Trophoblast cell (in vitro differentiated cells and primary cell): ENCODE measurements around the gene SELL.

Experiments used
- DNase-seq, 2 donors: peaks; one replicate each; pipeline ENCODE4 v3.0.0-alpha.2; 2016
- H2AFZ ChIP-seq: 2 replicates; pipeline ENCODE4 v1.6.1; 2013; ENCODE audit warnings: low read length, moderate library complexity, mild to moderate bottlenecking; ENCODE audit not compliant: insufficient read depth, poor library complexity
- H2AK5ac ChIP-seq: 2 replicates; pipeline ENCODE4 v1.6.1; 2013; ENCODE audit warnings: mild to moderate bottlenecking, low read length
- H2BK120ac ChIP-seq: 2 replicates; pipeline ENCODE4 v1.6.1; 2013; ENCODE audit warnings: low read length, mild to moderate bottlenecking, moderate library complexity; ENCODE audit not compliant: insufficient read depth, poor library complexity
- H2BK12ac ChIP-seq: 2 replicates; pipeline ENCODE4 v1.6.1; 2013; ENCODE audit warnings: mild to moderate bottlenecking, low read length, moderate library complexity
- H2BK5ac ChIP-seq: 2 replicates; pipeline ENCODE4 v1.6.1; 2013; ENCODE audit warnings: low read length, low read depth, moderate library complexity, mild to moderate bottlenecking; ENCODE audit not compliant: poor library complexity
- H3K14ac ChIP-seq: 2 replicates; pipeline ENCODE4 v1.6.1; 2013; ENCODE audit warnings: mild to moderate bottlenecking, low read length
- H3K18ac ChIP-seq: 2 replicates; pipeline ENCODE4 v1.6.1; 2013; ENCODE audit warnings: mild to moderate bottlenecking, low read length
- H3K23ac ChIP-seq: 2 replicates; pipeline ENCODE4 v1.6.1; 2013; ENCODE audit warnings: low read length
- H3K27ac ChIP-seq: 2 replicates; pipeline ENCODE4 v1.5.1; 2013; ENCODE audit warnings: low read depth, mild to moderate bottlenecking, inconsistent platforms, low read length, moderate library complexity
- H3K27me3 ChIP-seq: 2 replicates; pipeline ENCODE4 v1.6.1; 2013; ENCODE audit warnings: inconsistent platforms, mild to moderate bottlenecking, low read length, moderate library complexity; ENCODE audit not compliant: insufficient read depth
- H3K36me3 ChIP-seq, 2 experiments: 1 replicate in 1 of 2; 2 replicates in 1 of 2; pipeline ENCODE4 v1.6.1; 2013; ENCODE audit warnings: low read length in 2 of 2, mild to moderate bottlenecking in 2 of 2, moderate library complexity in 1 of 2; ENCODE audit not compliant: insufficient read depth in 2 of 2, control insufficient read depth in 1 of 2
- H3K4ac ChIP-seq: 2 replicates; pipeline ENCODE4 v1.6.1; 2013; ENCODE audit warnings: low read depth, mild to moderate bottlenecking, low read length, moderate library complexity
- H3K4me1 ChIP-seq, 2 experiments: 1 replicate in 1 of 2; 2 replicates in 1 of 2; pipeline ENCODE4 v1.6.1; 2013; ENCODE audit warnings: low read length in 2 of 2, mild to moderate bottlenecking in 2 of 2, moderate library complexity in 1 of 2; ENCODE audit not compliant: insufficient read depth in 2 of 2, control insufficient read depth in 1 of 2
- H3K4me2 ChIP-seq: 2 replicates; pipeline ENCODE4 v1.6.1; 2013; ENCODE audit warnings: inconsistent platforms, mild to moderate bottlenecking, low read length, moderate library complexity
- H3K4me3 ChIP-seq: 2 replicates; pipeline ENCODE4 v1.5.1; 2013; ENCODE audit warnings: mild to moderate bottlenecking, low read depth, low read length, inconsistent platforms
- H3K79me1 ChIP-seq: one replicate; pipeline ENCODE4 v1.6.1; 2013; ENCODE audit warnings: low read length
- H3K79me2 ChIP-seq: 2 replicates; pipeline ENCODE4 v1.6.1; 2013; ENCODE audit warnings: low read length, mild to moderate bottlenecking; ENCODE audit not compliant: control insufficient read depth, insufficient read depth, poor library complexity
- H3K9ac ChIP-seq: 2 replicates; pipeline ENCODE4 v1.6.1; 2013; ENCODE audit warnings: mild to moderate bottlenecking, low read length
- H3K9me3 ChIP-seq: 2 replicates; pipeline ENCODE4 v1.6.1; 2013; ENCODE audit warnings: low read depth, mild to moderate bottlenecking, control low read depth, inconsistent platforms, low read length; ENCODE audit not compliant: insufficient read depth
- H4K12ac ChIP-seq: 2 replicates; pipeline ENCODE4 v1.6.1; 2013; ENCODE audit warnings: low read depth, mild to moderate bottlenecking, low read length, moderate library complexity
- H4K8ac ChIP-seq: 2 replicates; pipeline ENCODE4 v1.6.1; 2013; ENCODE audit warnings: low read depth, mild to moderate bottlenecking, low read length, moderate library complexity
- H4K91ac ChIP-seq: one replicate; pipeline ENCODE4 v1.6.1; 2013; ENCODE audit warnings: low read depth, mild to moderate bottlenecking, low read length, moderate library complexity
- WGBS: extraction: QIAGEN DNeasy Blood & Tissue Kit; methylation state at CpG from one replicate; pipeline ENCODE4 v1.1.7; 2013; ENCODE audit warnings: missing lambda C conversion rate; ENCODE audit not compliant: insufficient read length, insufficient coverage; ENCODE audit errors: extremely low coverage; 5-methylcytosine and 5-hydroxymethylcytosine counted together

Gene SELL

DNA sequence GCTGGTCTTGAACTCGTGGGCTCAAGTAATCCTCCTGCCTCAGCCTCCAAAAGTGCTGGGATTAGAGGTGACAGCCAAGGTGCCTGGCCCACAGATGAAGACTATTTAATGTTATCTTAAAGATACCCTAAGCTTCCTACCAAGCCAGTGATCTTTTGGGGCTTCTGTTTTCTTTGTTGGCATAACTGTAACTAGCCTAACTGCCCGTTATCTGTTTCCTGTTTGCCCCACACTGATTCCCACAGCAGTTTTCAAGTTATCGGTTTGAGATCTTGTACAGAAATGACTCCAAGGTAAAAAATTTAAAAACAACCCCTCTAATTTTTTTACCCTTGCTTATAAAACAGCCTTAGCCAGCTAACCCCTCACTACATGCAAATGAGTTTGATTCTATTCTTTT, 12.4 kb downstream of the SELL start:
- no peak overlapping the region for H2AK5ac ChIP-seq
- no peak overlapping the region for H2BK12ac ChIP-seq
- DNase-seq = no peak
- H3K27me3 ChIP-seq = no peaks in the 10 kb centered on the region
- H3K4me1 ChIP-seq = no peaks in the 10 kb centered on the region
- no peak overlapping the region for H3K4me2 ChIP-seq
- H4K12ac ChIP-seq = no peak overlapping the region
- no peak overlapping the region for H3K23ac ChIP-seq
- H3K9me3 ChIP-seq = no peaks in the 10 kb centered on the region
- no peak overlapping the region for H4K91ac ChIP-seq
- H3K18ac ChIP-seq = no peak overlapping the region
- no peak overlapping the region for H3K27ac ChIP-seq
- H3K4ac ChIP-seq = no peak overlapping the region
- H3K79me1 ChIP-seq = no peaks in the 10 kb centered on the region
- H3K36me3 ChIP-seq = no peaks in the 10 kb centered on the region
- H3K14ac ChIP-seq = no peak overlapping the region
- no peaks in the 10 kb centered on the region for H3K79me2 ChIP-seq
- WGBS = no CpG with 5 or more reads among the region's 3 CpGs
- no peak overlapping the region for H2BK5ac ChIP-seq
- H3K9ac ChIP-seq = no peak overlapping the region
- no peak overlapping the region for H2AFZ ChIP-seq
- H4K8ac ChIP-seq = no peak overlapping the region
- no peak overlapping the region for H3K4me3 ChIP-seq
- no peak overlapping the region for H2BK120ac ChIP-seq

- H3K4me1 ChIP-seq = no peaks in the 10 kb centered on the region
- H3K14ac ChIP-seq = no peak overlapping the region
- H3K23ac ChIP-seq = no peak overlapping the region
- no peak overlapping the region for H3K4me3 ChIP-seq
- no peaks in the 10 kb centered on the region for H3K36me3 ChIP-seq
- no peak overlapping the region for H3K4me2 ChIP-seq
- H3K79me2 ChIP-seq = no peaks in the 10 kb centered on the region
- no peaks in the 10 kb centered on the region for H3K27me3 ChIP-seq
- no peak for DNase-seq
- H2BK120ac ChIP-seq = no peak overlapping the region
- no peak overlapping the region for H4K91ac ChIP-seq
- H3K18ac ChIP-seq = no peak overlapping the region
- no peaks in the 10 kb centered on the region for H3K9me3 ChIP-seq
- H3K4ac ChIP-seq = no peak overlapping the region
- H4K8ac ChIP-seq = no peak overlapping the region
- no peak overlapping the region for H2AK5ac ChIP-seq
- no CpG with 5 or more reads among the region's 1 CpG for WGBS
- H2AFZ ChIP-seq = no peak overlapping the region
- H3K27ac ChIP-seq = no peak overlapping the region
- H4K12ac ChIP-seq = no peak overlapping the region
- H2BK12ac ChIP-seq = no peak overlapping the region
- no peak overlapping the region for H3K9ac ChIP-seq
- no peaks in the 10 kb centered on the region for H3K79me1 ChIP-seq
- H2BK5ac ChIP-seq = no peak overlapping the region
Measured at GRCh38 chr1:169697755-169698154, 13.7 kb downstream of the SELL start.

- H2AFZ ChIP-seq = no peak overlapping the region
- H3K9me3 ChIP-seq = no peaks in the 10 kb centered on the region
- DNase-seq = peak; percentile 59 to 80
Measured at GRCh38 chr1:169696273-169697100, 14.9 kb downstream of the SELL start.

DNA sequence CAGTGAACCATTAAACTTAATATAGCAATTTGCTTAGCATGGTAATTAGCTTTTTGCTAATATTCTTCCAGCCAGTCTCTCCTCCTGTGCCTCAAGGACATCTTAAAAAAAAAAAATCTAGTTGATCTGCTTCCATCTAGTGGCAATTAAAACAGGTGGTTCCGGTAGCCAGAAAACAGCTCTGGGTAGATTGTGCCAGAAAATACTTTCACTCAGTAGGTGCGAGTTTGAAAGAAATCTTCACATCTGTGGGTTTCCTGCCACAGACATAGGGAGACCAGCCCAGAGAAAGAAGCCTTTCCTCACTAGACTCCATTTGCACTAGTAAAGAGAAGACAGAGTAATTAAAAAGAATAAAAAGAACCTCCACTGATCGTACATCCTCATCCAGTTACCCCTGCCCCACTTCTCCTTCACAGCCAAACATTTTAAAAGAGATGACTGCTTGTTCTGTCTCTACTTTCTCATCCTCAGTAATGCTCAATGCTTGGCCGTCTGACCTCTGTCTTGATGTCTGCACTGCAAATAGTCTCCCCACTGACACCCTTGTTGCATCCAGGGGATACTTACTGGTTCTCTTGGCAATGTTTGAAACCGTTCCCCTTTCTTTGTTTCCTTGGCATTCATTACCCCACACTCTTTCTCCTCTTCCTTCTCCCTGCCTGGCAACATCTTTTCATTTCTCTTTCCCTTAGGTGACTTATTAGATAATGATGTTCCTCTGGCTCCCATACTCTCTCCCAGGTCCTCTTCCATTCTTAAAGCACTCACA, 16.9 kb downstream of the SELL start:
- no peak overlapping the region for H3K4ac ChIP-seq
- H3K4me1 ChIP-seq = no peaks in the 10 kb centered on the region

More at GRCh38 chr1:169696273-169697100, 14.9 kb downstream of the SELL start:
- no peak overlapping the region for H2BK120ac ChIP-seq
- no peaks in the 10 kb centered on the region for H3K36me3 ChIP-seq
- no CpG with 5 or more reads among the region's 3 CpGs for WGBS
- H3K4me3 ChIP-seq = no peak overlapping the region
- no peak overlapping the region for H3K18ac ChIP-seq
- H2BK12ac ChIP-seq = no peak overlapping the region
- H3K14ac ChIP-seq = no peak overlapping the region
- no peak overlapping the region for H2BK5ac ChIP-seq
- H3K9ac ChIP-seq = no peak overlapping the region
- H3K4me1 ChIP-seq = no peaks in the 10 kb centered on the region
- H4K91ac ChIP-seq = no peak overlapping the region
- H4K8ac ChIP-seq = no peak overlapping the region
- no peak overlapping the region for H3K4me2 ChIP-seq
- no peaks in the 10 kb centered on the region for H3K79me2 ChIP-seq
- H3K27me3 ChIP-seq = no peaks in the 10 kb centered on the region
- no peak overlapping the region for H3K4ac ChIP-seq
- H4K12ac ChIP-seq = no peak overlapping the region
- H3K79me1 ChIP-seq = no peaks in the 10 kb centered on the region
- H3K27ac ChIP-seq = no peak overlapping the region
- H3K23ac ChIP-seq = no peak overlapping the region
- no peak overlapping the region for H2AK5ac ChIP-seq

More for the DNA sequence above, 16.9 kb downstream of the SELL start:
- no CpG with 5 or more reads among the region's 5 CpGs for WGBS
- H4K91ac ChIP-seq = no peak overlapping the region
- DNase-seq = no peak
- no peak overlapping the region for H3K23ac ChIP-seq
- H3K14ac ChIP-seq = no peak overlapping the region
- H3K18ac ChIP-seq = no peak overlapping the region
- no peak overlapping the region for H3K4me2 ChIP-seq
- no peak overlapping the region for H3K27ac ChIP-seq
- no peak overlapping the region for H2AK5ac ChIP-seq
- no peaks in the 10 kb centered on the region for H3K79me1 ChIP-seq
- no peak overlapping the region for H4K8ac ChIP-seq
- no peak overlapping the region for H3K4me3 ChIP-seq
- no peaks in the 10 kb centered on the region for H3K79me2 ChIP-seq
- no peaks in the 10 kb centered on the region for H3K9me3 ChIP-seq
- no peak overlapping the region for H3K9ac ChIP-seq
- H2BK12ac ChIP-seq = no peak overlapping the region
- no peak overlapping the region for H2BK120ac ChIP-seq
- H2BK5ac ChIP-seq = no peak overlapping the region
- H3K36me3 ChIP-seq = no peaks in the 10 kb centered on the region
- H4K12ac ChIP-seq = no peak overlapping the region
- no peak overlapping the region for H2AFZ ChIP-seq
- no peaks in the 10 kb centered on the region for H3K27me3 ChIP-seq
